Activated CD4-positive, alpha-beta T cell treated with anti-CD3 and anti-CD28 coated beads, Interleukin-2, amount 10 ng/mL, durations not matched to agents 7 days and 5 days (primary cell): Measurements from ENCODE around the gene DGAT2. TPM values are rescaled to one million over a fixed set of nuclear protein-coding genes. Genes with fewer than 3 reads are reported as not detected.

Experiments used
- CTCF ChIA-PET: fragments of 350-600 bp; sonication (Branson Sonifier 250); formaldehyde crosslinking; loops from one replicate; lab custom pipeline; 2021; ENCODE audit warnings: antibody characterized with exemption; lab: Charles Lee
- POLR2A ChIA-PET: fragments of 350-600 bp; sonication (Branson Sonifier 250); formaldehyde crosslinking; loops from one replicate; lab custom pipeline; 2021; ENCODE audit warnings: antibody characterized with exemption; lab: Charles Lee
- DNase-seq: peaks from one replicate; pipeline ENCODE4 v3.0.0-alpha.2; 2020
- H3K27ac Mint-ChIP-seq: one replicate; pipeline ENCODE4 v1.8.0; 2021; ENCODE audit warnings: mild to moderate bottlenecking, moderate library complexity, mixed read lengths
- H3K27me3 Mint-ChIP-seq: one replicate; pipeline ENCODE4 v1.8.0; 2021; ENCODE audit warnings: mixed read lengths
- H3K36me3 Mint-ChIP-seq: one replicate; pipeline ENCODE4 v1.8.0; 2021; ENCODE audit warnings: low read depth, mixed read lengths
- H3K4me1 Mint-ChIP-seq: one replicate; pipeline ENCODE4 v1.8.0; 2021; ENCODE audit warnings: mixed read lengths
- H3K4me3 Mint-ChIP-seq: one replicate; pipeline ENCODE4 v1.8.0; 2021; ENCODE audit warnings: mild to moderate bottlenecking, moderate library complexity, mixed read lengths
- H3K9me3 Mint-ChIP-seq: one replicate; pipeline ENCODE4 v1.8.0; 2021; ENCODE audit warnings: mixed read lengths
- total RNA-seq, 2 experiments: library from RNA; stranded (reverse); gene quantifications; one replicate each; pipeline ENCODE4 v1.2.3, GENCODE V29; 2021

DGAT2 gene
- total RNA-seq, 2 experiments from 2014 or later = 0.77 to 0.99 TPM

DNA sequence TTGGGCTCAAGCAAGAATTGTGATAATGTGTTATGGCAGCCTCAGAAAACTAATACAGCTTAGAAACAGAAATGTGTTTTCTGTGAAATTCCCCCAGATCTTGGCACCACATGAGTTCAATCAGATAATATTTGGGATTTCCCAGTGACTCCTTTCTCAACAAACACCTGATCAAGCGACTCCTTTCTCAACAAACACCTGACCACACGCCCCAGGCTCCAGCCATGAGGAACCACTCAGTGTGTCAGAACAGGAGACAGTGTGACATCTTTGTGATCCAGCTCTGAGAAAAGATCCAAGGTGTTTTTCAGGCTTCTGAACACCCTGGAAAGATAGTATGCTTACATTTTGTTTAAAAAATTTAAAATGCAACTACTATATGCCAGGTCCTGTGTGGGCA is 44.5 kb downstream of the DGAT2 start:
- Mint-ChIP-seq H3K27me3 (no peaks in the 10 kb centered on the region), H3K4me1 (peaks cover 11% of the 10 kb centered on the region), H3K36me3 (peaks cover 2% of the 10 kb centered on the region), H3K4me3 (no peak overlapping the region), H3K9me3 (no peaks in the 10 kb centered on the region), H3K27ac (peak overlapping the region; percentile 9)
- POLR2A ChIA-PET = interaction anchor here (0.5 kb wide), 1 partner anchor 31 kb away, joined by 3 read pairs; no protein-coding TSS in a partner anchor
- CTCF ChIA-PET = interaction anchor here (0.6 to 3.8 kb wide), 4 partner anchors 9 to 358 kb away, joined by 3 to 33 read pairs (median 6); no protein-coding TSS in a partner anchor
- DNase-seq = no peak

DNA sequence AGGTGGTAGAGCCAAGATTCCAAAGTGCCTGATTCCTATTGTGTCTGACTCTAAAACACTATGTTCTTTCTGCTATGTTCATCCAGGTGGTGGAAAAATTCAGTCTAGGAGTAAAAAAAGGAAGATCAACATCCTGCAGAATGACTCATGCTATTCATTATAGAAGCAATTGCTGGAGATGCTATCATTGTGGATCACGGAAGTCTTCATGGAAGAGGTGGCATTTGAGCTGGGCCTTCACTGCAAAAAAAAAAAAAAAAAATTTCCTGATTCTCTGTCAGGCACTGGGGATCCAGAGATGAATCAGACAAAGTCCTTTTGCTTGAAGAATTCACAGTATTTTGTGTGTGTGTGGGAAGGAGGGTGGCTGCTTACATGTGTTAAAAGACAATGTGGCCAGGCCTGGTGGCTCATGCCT is 45.1 kb downstream of the DGAT2 start:
- POLR2A ChIA-PET = interaction anchor here (0.5 kb wide), 1 partner anchor 31 kb away, joined by 3 read pairs; no protein-coding TSS in a partner anchor
- no peak for DNase-seq
- peaks cover 12% of the 10 kb centered on the region for H3K4me1 Mint-ChIP-seq
- H3K4me3 Mint-ChIP-seq = no peak overlapping the region
- H3K36me3 Mint-ChIP-seq = peaks cover 3% of the 10 kb centered on the region
- H3K27me3 Mint-ChIP-seq = no peaks in the 10 kb centered on the region
- peak overlapping the region; percentile 42 for H3K27ac Mint-ChIP-seq
- CTCF ChIA-PET = interaction anchor here (0.6 to 3.8 kb wide), 7 partner anchors 9 to 1243 kb away, joined by 3 to 33 read pairs (median 3); no protein-coding TSS in a partner anchor
- no peaks in the 10 kb centered on the region for H3K9me3 Mint-ChIP-seq

DNA sequence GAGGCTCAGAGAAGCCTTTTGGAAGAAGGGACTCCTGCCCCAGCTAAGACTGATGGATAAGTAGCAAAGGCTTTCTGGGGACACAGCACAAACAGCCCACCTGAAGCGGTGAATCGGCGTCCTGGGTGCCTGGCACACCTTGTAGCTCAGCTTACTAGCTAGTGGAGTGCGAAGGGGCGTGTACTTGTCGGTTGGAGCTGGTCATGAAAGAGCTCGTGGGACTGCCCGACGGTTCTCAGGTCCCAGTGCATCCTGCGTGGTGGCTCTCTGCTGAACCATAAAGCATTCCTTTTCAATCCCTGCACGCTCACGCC is 45.7 kb downstream of the DGAT2 start:
- peaks cover 16% of the 10 kb centered on the region for H3K4me1 Mint-ChIP-seq
- H3K9me3 Mint-ChIP-seq = no peaks in the 10 kb centered on the region
- no peak for DNase-seq
- no peaks in the 10 kb centered on the region for H3K27me3 Mint-ChIP-seq
- H3K4me3 Mint-ChIP-seq = no peak overlapping the region
- H3K27ac Mint-ChIP-seq = peak overlapping the region; percentile 98
- CTCF ChIA-PET = interaction anchor here (1.0 to 3.8 kb wide), 3 partner anchors 12 to 393 kb away, joined by 3 to 33 read pairs (median 3); no protein-coding TSS in a partner anchor
- peaks cover 3% of the 10 kb centered on the region for H3K36me3 Mint-ChIP-seq
- POLR2A ChIA-PET = no interaction called here

DNA sequence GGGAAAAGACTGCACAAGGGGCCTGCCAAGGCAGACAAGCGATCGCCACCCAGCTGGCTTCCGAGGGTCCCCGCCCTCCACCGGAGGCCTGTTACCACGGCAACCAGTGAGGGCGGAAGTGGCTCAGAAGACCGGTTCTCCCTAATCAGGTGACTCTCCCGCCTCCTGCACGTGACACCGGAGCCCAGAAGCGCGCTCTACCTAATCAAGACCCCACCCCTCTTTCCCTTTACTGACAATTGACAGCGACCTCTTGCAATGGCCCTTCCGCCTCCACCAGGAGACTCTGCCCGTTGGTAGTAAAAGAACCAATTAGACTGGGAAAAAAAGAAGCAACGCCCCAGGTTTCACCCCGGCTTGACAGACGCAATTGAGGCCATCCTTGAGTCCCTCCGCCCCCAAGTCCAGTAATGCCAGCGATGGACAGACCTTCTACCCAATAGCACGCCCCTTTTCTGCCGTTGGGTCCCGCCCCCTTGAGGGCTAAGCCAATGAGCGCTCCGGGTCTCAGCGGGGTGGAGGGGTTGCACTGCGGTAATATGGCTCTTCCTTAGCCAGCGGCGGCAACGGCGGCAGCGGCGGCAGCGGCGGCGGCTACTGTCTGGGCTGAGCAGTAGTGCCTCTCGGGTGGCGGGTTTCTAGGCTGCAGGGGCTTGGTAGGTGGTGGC is 46.2 kb downstream of the DGAT2 start, which contains the start of gene UVRAG:
TSS of gene UVRAG (plus strand) at position 534 of the 668 bp plus-strand sequence. CDS start 198 bp downstream, outside the sequence.
- no peaks in the 10 kb centered on the region for H3K27me3 Mint-ChIP-seq
- H3K9me3 Mint-ChIP-seq = no peaks in the 10 kb centered on the region
- ChIA-PET POLR2A (no interaction called here), CTCF (interaction anchor here (0.8 to 3.8 kb wide), 6 partner anchors 9 to 392 kb away, joined by 3 to 33 read pairs (median 3); no protein-coding TSS in a partner anchor)
- no peak within 1 kb of the TSS for H3K4me3 Mint-ChIP-seq
- H3K27ac Mint-ChIP-seq = peak within 1 kb of the TSS; percentile 98
- peaks cover 16% of the 10 kb centered on the region for H3K4me1 Mint-ChIP-seq
- DNase-seq = peak; percentile 99
- peaks cover 3% of the 10 kb centered on the region for H3K36me3 Mint-ChIP-seq

DNA sequence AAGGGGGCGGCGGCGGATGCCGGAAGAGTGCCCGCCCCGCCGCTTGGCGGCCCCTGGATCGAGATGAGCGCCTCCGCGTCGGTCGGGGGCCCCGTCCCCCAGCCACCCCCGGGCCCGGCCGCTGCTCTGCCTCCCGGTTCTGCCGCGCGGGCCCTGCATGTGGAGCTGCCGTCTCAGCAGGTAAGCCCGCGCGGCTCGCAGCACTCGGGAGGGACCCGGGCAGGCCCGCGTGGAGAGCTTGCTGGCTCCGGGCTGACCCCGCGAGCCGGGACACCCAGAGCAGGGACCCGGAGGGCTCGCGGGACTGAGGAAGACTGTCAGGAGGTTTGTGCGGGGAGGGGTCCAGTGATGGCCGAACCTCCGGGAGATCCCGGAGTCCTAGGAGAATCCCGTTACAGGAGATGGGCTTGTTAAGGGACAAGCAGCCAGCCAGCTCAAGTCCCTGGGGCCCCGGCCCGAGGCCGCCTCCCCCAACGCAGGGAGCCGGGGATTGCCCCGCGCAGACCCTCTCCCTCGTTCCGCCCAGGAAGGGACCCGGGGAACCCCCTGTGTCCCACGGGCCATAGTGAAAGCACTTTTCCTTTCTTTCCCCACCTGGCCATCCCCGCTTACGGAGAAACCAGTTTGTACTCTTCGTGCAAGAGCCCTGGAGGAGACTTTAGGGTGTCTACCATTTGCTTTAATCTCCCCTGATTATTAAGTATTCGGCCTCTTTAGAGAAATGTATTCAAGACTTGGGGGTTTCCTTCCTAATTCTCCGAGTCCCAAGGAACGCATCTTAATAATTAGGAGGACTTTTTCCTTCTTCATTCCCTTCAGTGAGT is 47.0 kb downstream of the DGAT2 start:
- peak overlapping the region; percentile 98 for H3K27ac Mint-ChIP-seq
- peak; percentile 48 for DNase-seq
- CTCF ChIA-PET = interaction anchor here (0.8 kb wide), 3 partner anchors 9 to 13 kb away, joined by 3 read pairs; no protein-coding TSS in a partner anchor
- POLR2A ChIA-PET = no interaction called here
- H3K4me3 Mint-ChIP-seq = no peak overlapping the region
- H3K36me3 Mint-ChIP-seq = peaks cover 3% of the 10 kb centered on the region
- H3K9me3 Mint-ChIP-seq = no peaks in the 10 kb centered on the region
- H3K4me1 Mint-ChIP-seq = peaks cover 16% of the 10 kb centered on the region
- no peaks in the 10 kb centered on the region for H3K27me3 Mint-ChIP-seq

DNA sequence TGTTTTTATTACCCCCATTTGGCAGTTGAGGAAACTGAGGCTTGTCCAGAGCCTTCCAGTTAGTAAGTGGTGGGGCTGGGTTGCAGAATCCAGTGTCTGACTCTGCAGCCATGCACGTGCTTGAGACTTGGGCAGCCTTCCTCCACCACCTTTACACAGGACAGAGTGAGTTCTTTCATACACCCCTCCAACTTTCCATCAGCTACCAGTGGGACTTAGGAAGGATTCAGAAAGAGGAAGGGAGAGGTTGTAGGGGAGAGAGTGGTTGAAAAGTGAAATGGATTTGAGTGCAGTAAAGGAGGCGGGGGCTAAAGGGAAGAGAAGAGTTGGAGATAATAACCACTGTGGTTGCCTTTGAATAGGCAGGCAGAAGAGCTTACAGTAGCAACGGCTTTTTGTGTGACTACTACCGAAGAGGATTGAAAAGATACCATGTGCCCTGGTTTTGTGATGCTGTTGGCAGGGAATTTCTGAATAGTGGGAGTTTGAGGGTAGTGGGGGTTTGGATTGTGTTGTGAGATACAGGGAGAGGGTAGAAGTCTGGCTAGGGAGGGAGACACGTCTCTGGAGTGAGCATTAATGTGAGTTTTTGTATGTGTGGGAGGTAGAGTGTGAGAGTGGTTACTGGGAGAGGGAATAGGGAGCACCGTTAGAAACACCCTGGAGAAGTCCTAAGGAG is 48.1 kb downstream of the DGAT2 start:
- no peaks in the 10 kb centered on the region for H3K9me3 Mint-ChIP-seq
- H3K36me3 Mint-ChIP-seq = peaks cover 7% of the 10 kb centered on the region
- no peak overlapping the region for H3K4me3 Mint-ChIP-seq
- ChIA-PET CTCF (interaction anchor here (1.3 kb wide), 1 partner anchor 15 kb away, joined by 3 read pairs; no protein-coding TSS in a partner anchor), POLR2A (no interaction called here)
- DNase-seq = no peak
- H3K4me1 Mint-ChIP-seq = peaks cover 23% of the 10 kb centered on the region
- no peaks in the 10 kb centered on the region for H3K27me3 Mint-ChIP-seq
- H3K27ac Mint-ChIP-seq = no peak overlapping the region

DNA sequence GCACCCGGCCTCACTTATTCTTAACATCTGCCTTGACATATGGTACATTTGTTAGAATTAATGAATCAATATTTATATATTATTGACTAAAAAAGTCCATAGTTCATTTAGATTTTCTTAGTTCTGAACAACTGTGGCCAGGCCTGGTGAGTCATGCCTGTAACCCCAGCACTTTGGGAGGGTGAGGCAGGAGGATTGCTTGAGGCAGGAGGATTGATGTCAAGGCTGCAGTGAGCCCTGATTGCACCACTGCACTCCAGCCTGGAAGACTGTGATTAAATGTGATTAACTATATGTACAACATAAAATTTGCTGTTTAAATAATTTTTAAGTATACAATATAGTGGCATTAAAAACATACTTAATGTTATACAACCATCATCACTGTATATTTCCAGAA is 52.1 kb downstream of the DGAT2 start:
- Mint-ChIP-seq H3K4me3 (no peak overlapping the region), H3K36me3 (peaks cover 20% of the 10 kb centered on the region), H3K27me3 (no peaks in the 10 kb centered on the region), H3K27ac (no peak overlapping the region), H3K4me1 (peaks cover 42% of the 10 kb centered on the region), H3K9me3 (no peaks in the 10 kb centered on the region)
- POLR2A ChIA-PET = no interaction called here
- CTCF ChIA-PET = no interaction called here
- no peak for DNase-seq

DNA sequence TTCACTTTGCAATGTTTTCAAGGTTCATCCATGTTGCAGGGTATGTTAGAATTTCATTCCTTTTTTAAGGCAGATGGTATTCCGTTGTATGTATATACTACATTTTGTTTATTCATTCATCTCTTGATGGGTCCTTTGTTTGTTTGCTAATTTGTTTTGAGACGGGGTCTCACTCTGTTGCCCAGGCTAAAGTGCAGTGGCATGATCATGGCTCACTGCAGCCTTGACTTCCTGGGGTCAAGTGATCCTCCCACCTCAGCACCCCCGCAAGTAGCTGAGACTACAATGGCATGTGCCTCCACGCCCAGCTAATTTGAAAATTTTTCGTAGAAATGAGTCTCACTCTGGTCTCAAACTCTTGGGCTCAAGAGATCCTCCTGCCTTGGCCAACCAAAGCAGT is 52.6 kb downstream of the DGAT2 start:
- DNase-seq = no peak
- no peaks in the 10 kb centered on the region for H3K9me3 Mint-ChIP-seq

DNA sequence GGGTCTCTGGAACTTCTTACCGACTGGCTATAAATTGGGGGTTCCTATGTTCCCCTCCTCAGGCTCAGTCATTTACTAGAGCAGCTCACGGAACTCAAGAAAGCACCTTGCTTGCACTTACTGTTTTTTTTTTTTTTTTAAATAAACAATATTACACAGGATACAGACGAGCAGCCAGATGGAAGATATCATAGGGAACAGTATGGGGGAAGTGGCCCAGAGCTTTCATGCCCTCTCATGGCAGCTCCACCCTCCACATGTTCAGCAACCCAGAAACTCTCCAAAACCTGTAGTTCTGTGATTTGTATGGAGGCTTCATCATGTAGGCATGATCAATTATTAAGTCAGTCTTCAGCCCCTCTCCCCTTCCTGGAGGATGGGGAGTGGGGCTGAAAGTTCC is 54.0 kb downstream of the DGAT2 start:
- CTCF ChIA-PET = interaction anchor here (1.5 kb wide), 1 partner anchor 10 kb away, joined by 7 read pairs; no protein-coding TSS in a partner anchor

More for the DNA sequence above, 52.6 kb downstream of the DGAT2 start:
- Mint-ChIP-seq H3K27ac (no peak overlapping the region), H3K27me3 (no peaks in the 10 kb centered on the region), H3K36me3 (peaks cover 20% of the 10 kb centered on the region), H3K4me1 (peaks cover 42% of the 10 kb centered on the region), H3K4me3 (no peak overlapping the region)
- ChIA-PET POLR2A (no interaction called here), CTCF (no interaction called here)

DNA sequence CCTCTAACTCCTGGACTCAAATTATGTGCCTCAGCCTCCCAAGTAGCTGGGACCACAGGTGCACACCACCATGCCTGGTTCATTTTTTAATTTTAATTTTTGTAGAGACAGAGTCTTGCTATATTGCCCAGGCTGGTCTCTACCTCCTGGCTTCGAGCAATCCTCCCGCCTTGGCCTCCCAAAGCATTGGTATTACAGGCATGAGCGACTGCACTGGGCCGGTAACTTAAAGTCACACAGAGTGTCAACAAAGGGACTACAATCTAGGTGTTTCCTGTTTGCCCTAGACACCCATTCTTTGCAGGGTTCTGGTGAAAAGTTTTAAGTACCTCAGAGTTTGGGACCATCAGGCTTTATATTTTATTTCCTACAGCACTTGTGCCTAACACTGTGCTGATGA is 54.8 kb downstream of the DGAT2 start:
- no peak overlapping the region for H3K4me3 Mint-ChIP-seq
- no peaks in the 10 kb centered on the region for H3K27me3 Mint-ChIP-seq
- H3K9me3 Mint-ChIP-seq = no peaks in the 10 kb centered on the region

More for the DNA sequence above, 54.0 kb downstream of the DGAT2 start:
- Mint-ChIP-seq H3K27ac (peak overlapping the region; percentile 16), H3K4me1 (peaks cover 47% of the 10 kb centered on the region), H3K36me3 (peaks cover 24% of the 10 kb centered on the region), H3K27me3 (no peaks in the 10 kb centered on the region), H3K4me3 (no peak overlapping the region), H3K9me3 (no peaks in the 10 kb centered on the region)
- POLR2A ChIA-PET = interaction anchor here (0.6 kb wide), 2 partner anchors 19 to 44 kb away, joined by 3 read pairs; no protein-coding TSS in a partner anchor
- no peak for DNase-seq

DNA sequence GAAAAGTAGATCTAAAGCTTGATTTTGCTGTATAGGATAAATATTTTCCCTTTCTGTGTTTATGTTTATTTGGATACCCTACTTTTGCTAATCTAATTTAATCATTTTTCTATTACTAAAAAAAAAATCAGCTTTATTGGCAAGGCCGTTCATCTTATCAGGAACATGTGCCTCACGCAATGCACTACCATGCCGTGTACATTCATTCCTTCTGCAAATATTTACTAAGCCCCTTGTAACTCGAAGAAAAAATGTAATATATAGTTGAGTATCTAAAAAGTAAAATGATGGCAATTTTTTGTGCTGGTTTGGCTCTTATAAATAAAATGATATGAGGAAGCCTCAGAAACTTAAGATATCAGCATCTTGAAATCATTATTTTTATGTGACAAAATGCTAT is 55.4 kb downstream of the DGAT2 start:
- Mint-ChIP-seq H3K9me3 (no peaks in the 10 kb centered on the region), H3K27me3 (no peaks in the 10 kb centered on the region), H3K36me3 (peaks cover 21% of the 10 kb centered on the region), H3K4me1 (peaks cover 40% of the 10 kb centered on the region), H3K27ac (peak overlapping the region; percentile 26), H3K4me3 (peak overlapping the region; percentile 11)
- POLR2A ChIA-PET = no interaction called here
- DNase-seq = no peak
- CTCF ChIA-PET = interaction anchor here (0.9 to 2.5 kb wide), 2 partner anchors 8 to 21 kb away, joined by 3 to 8 read pairs; no protein-coding TSS in a partner anchor

More for the DNA sequence above, 54.8 kb downstream of the DGAT2 start:
- no peak for DNase-seq
- H3K36me3 Mint-ChIP-seq = peaks cover 21% of the 10 kb centered on the region
- peak overlapping the region; percentile 26 for H3K27ac Mint-ChIP-seq
- POLR2A ChIA-PET = no interaction called here
- H3K4me1 Mint-ChIP-seq = peaks cover 43% of the 10 kb centered on the region
- CTCF ChIA-PET = interaction anchor here (1.5 to 2.5 kb wide), 2 partner anchors 11 to 21 kb away, joined by 7 to 8 read pairs; no protein-coding TSS in a partner anchor
